ENCODE results near the gene VN1R5. TPM values are rescaled to one million over a fixed set of nuclear protein-coding genes. Genes with fewer than 3 reads are reported as not detected.

The VN1R5 gene
- total RNA-seq, 1 experiment from 2014 or later, result not detected

GRCh38 chr1:247228133-247228532 lies 27.7 kb upstream of the VN1R5 start:
- POLR2A ChIA-PET, result interaction anchor here (0.9 to 1.3 kb wide), 2 partner anchors 18 to 103 kb away, joined by 3 read pairs; no protein-coding TSS in a partner anchor
- CTCF ChIA-PET, result interaction anchor here (0.7 kb wide), 1 partner anchor 256 kb away, joined by 3 read pairs; no protein-coding TSS in a partner anchor
- TF ChIP-seq, protein P1, sequence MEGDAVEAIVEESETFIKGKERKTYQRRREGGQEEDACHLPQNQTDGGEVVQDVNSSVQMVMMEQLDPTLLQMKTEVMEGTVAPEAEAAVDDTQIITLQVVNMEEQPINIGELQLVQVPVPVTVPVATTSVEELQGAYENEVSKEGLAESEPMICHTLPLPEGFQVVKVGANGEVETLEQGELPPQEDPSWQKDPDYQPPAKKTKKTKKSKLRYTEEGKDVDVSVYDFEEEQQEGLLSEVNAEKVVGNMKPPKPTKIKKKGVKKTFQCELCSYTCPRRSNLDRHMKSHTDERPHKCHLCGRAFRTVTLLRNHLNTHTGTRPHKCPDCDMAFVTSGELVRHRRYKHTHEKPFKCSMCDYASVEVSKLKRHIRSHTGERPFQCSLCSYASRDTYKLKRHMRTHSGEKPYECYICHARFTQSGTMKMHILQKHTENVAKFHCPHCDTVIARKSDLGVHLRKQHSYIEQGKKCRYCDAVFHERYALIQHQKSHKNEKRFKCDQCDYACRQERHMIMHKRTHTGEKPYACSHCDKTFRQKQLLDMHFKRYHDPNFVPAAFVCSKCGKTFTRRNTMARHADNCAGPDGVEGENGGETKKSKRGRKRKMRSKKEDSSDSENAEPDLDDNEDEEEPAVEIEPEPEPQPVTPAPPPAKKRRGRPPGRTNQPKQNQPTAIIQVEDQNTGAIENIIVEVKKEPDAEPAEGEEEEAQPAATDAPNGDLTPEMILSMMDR (IDR thresholded peaks at IDR 0.05; ENCODE audit: unreplicated experiment), result no peak
- no TSS peak for BruUV-seq (replicated peaks)
- Mint-ChIP-seq H3K4me1 (ENCODE audit: insufficient read depth, unreplicated experiment) (no peaks in the 10 kb centered on the region), H3K27me3 (ENCODE audit: insufficient read depth, unreplicated experiment) (no peaks in the 10 kb centered on the region), H3K27ac (ENCODE audit: low read depth, unreplicated experiment) (no peak overlapping the region), H3K9me3 (ENCODE audit: unreplicated experiment) (peaks cover 25% of the 10 kb centered on the region), H3K36me3 (ENCODE audit: insufficient read depth, unreplicated experiment) (no peaks in the 10 kb centered on the region), H3K4me3 (ENCODE audit: unreplicated experiment) (no peak overlapping the region)
- intact Hi-C loops (cut with micrococcal nuclease), result no loop called here
- no peak for DNase-seq (ENCODE audit: unreplicated experiment)

DNA sequence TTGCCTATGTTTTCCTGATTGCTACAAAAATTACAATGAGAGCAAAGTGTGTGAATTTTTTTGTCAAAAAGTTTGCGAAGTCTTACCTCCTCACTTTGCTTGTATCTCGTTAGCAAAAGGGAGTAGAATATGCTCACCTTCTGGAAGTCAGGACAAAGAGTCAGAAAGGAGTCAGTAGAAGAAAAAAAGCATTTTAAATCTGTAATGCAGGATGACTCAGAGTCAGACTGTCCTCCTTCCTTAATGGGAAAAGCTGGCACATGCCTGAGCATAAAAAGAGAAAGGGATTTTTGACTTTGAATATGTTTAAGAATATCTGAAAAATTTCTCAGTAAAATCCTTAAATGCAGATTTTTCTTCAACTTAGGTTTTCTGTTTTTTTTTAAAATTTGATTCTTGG lies 14.2 kb upstream of the VN1R5 start:
- peak; percentile 27 for DNase-seq (ENCODE audit: unreplicated experiment)
- Mint-ChIP-seq H3K4me3 (ENCODE audit: unreplicated experiment) (no peak overlapping the region), H3K36me3 (ENCODE audit: insufficient read depth, unreplicated experiment) (peaks cover 3% of the 10 kb centered on the region), H3K27ac (ENCODE audit: low read depth, unreplicated experiment) (no peak overlapping the region), H3K9me3 (ENCODE audit: unreplicated experiment) (peaks cover 19% of the 10 kb centered on the region), H3K27me3 (ENCODE audit: insufficient read depth, unreplicated experiment) (no peaks in the 10 kb centered on the region), H3K4me1 (ENCODE audit: insufficient read depth, unreplicated experiment) (peaks cover 5% of the 10 kb centered on the region)
- BruUV-seq (replicated peaks), result no TSS peak
- TF ChIP-seq, protein P1 (IDR thresholded peaks at IDR 0.05; ENCODE audit: unreplicated experiment), result no peak
- ChIA-PET CTCF (interaction anchor here (0.6 kb wide), 1 partner anchor 30 kb away, joined by 3 read pairs; no protein-coding TSS in a partner anchor), POLR2A (interaction anchor here (0.6 to 3.0 kb wide), 6 partner anchors 17 to 163 kb away, joined by 3 to 14 read pairs (median 3); partner anchors contain the start of gene ZNF670)
- intact Hi-C loops (cut with micrococcal nuclease), result no loop called here

DNA sequence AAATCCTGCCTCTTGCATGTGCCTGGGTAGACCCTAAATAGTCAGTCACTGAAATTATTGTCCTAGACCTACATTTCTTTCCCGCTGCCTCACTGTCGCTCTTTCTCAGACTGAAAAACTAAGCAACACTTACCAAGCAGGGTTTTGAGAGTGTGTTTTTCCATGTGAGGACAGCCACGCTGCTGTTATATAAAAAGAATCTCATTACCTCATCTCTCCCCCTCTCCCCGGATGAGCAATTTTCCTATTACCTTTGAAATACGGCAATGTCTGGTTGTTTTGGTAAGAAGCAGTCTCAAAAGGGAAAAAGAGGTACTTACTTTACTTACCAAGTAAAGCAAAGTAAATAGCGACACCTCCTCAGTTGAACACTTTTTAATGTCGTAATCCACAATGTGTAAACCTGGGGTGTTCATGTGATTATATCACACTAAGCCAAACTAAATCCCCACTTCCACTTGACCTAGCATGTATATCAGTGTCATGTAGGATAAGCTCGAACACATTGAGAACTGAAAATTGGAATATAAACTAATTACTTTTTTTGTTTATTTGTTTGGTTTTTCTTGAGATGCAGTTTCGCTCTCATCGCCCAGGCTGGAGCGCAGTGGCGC lies 12.2 kb upstream of the VN1R5 start:
- Mint-ChIP-seq H3K9me3 (ENCODE audit: unreplicated experiment) (peaks cover 13% of the 10 kb centered on the region), H3K4me1 (ENCODE audit: insufficient read depth, unreplicated experiment) (peaks cover 5% of the 10 kb centered on the region), H3K27me3 (ENCODE audit: insufficient read depth, unreplicated experiment) (no peaks in the 10 kb centered on the region), H3K4me3 (ENCODE audit: unreplicated experiment) (no peak overlapping the region), H3K36me3 (ENCODE audit: insufficient read depth, unreplicated experiment) (peaks cover 4% of the 10 kb centered on the region), H3K27ac (ENCODE audit: low read depth, unreplicated experiment) (no peak overlapping the region)
- TF ChIP-seq, protein P1 (IDR thresholded peaks at IDR 0.05; ENCODE audit: unreplicated experiment), result no peak
- DNase-seq (ENCODE audit: unreplicated experiment), result no peak
- intact Hi-C loops (cut with micrococcal nuclease), result no loop called here
- BruUV-seq (replicated peaks), result no TSS peak
- ChIA-PET POLR2A (interaction anchor here (3.0 kb wide), 1 partner anchor 32 kb away, joined by 14 read pairs; no protein-coding TSS in a partner anchor), CTCF (interaction anchor here (0.5 kb wide), 1 partner anchor 14 kb away, joined by 3 read pairs; no protein-coding TSS in a partner anchor)

- H3K4me3 Mint-ChIP-seq (ENCODE audit: unreplicated experiment), result no peak overlapping the region
- no peak overlapping the region for H3K27ac Mint-ChIP-seq (ENCODE audit: low read depth, unreplicated experiment)
- no TSS peak for BruUV-seq (replicated peaks)
- intact Hi-C loops (cut with micrococcal nuclease), result no loop called here
- ChIA-PET POLR2A (interaction anchor here (0.5 to 1.4 kb wide), 3 partner anchors 18 to 294 kb away, joined by 3 read pairs; no protein-coding TSS in a partner anchor), CTCF (interaction anchor here (0.7 kb wide), 1 partner anchor 143 kb away, joined by 3 read pairs; no protein-coding TSS in a partner anchor)
- H3K9me3 Mint-ChIP-seq (ENCODE audit: unreplicated experiment), result peaks cover 13% of the 10 kb centered on the region
- TF ChIP-seq, protein P1 (IDR thresholded peaks at IDR 0.05; ENCODE audit: unreplicated experiment), result no peak
- peaks cover 3% of the 10 kb centered on the region for H3K4me1 Mint-ChIP-seq (ENCODE audit: insufficient read depth, unreplicated experiment)
- no peak for DNase-seq (ENCODE audit: unreplicated experiment)
- peaks cover 4% of the 10 kb centered on the region for H3K36me3 Mint-ChIP-seq (ENCODE audit: insufficient read depth, unreplicated experiment)
- no peaks in the 10 kb centered on the region for H3K27me3 Mint-ChIP-seq (ENCODE audit: insufficient read depth, unreplicated experiment)
These were observed 9.4 kb upstream of the VN1R5 start for GRCh38 chr1:247246325-247247115.

Measured in MCF 10A (cell line).